Activated naive CD8-positive, alpha-beta T cell treated with anti-CD3 and anti-CD28 coated beads, Interleukin-2, amount 10 ng/mL, durations not matched to agents 7 days and 5 days (primary cell): Measurements from ENCODE around the gene DBT. TPM values are rescaled to one million over a fixed set of nuclear protein-coding genes. Genes with fewer than 3 reads are reported as not detected.
"Not testable (repeated sequence)": the region's sequence is repeated elsewhere in the genome, so short reads cannot be mapped to it uniquely, and the experiment has no call there.

ENCODE experiments used
- ATAC-seq: fragments of 150-1000 bp; cut with Tn5 transposase; one replicate; pipeline ENCODE4 v1.10.0; 2021; ENCODE audit warnings: low read depth, moderate library complexity
- POLR2A ChIA-PET: fragments of 350-600 bp; sonication (Branson Sonifier 250); formaldehyde crosslinking; loops from one replicate; lab custom pipeline; 2021; ENCODE audit warnings: antibody characterized with exemption; lab: Charles Lee
- DNase-seq: peaks from one replicate; pipeline ENCODE4 v3.0.0; 2021
- H3K27ac Mint-ChIP-seq: one replicate; pipeline ENCODE4 v1.8.0; 2022; ENCODE audit warnings: mild to moderate bottlenecking, mixed read lengths
- H3K27me3 Mint-ChIP-seq: one replicate; pipeline ENCODE4 v1.8.0; 2022; ENCODE audit warnings: mild to moderate bottlenecking, moderate library complexity, mixed read lengths
- H3K36me3 Mint-ChIP-seq: one replicate; pipeline ENCODE4 v1.8.0; 2021; ENCODE audit warnings: mild to moderate bottlenecking, mixed read lengths
- H3K4me1 Mint-ChIP-seq: one replicate; pipeline ENCODE4 v1.8.0; 2021; ENCODE audit warnings: mixed read lengths
- H3K4me3 Mint-ChIP-seq: one replicate; pipeline ENCODE4 v1.8.0; 2022; ENCODE audit warnings: mild to moderate bottlenecking, moderate library complexity, mixed read lengths
- H3K9me3 Mint-ChIP-seq: one replicate; pipeline ENCODE4 v1.8.0; 2021; ENCODE audit warnings: mixed read lengths
- total RNA-seq, 2 experiments: library from RNA; stranded (reverse); gene quantifications; one replicate each; pipeline ENCODE4 v1.2.3, GENCODE V29; 2021

Gene DBT
- total RNA-seq, 2 experiments from 2014 or later: 12.2 to 13.4 TPM

- Mint-ChIP-seq H3K4me3 (peak overlapping the region; percentile 94), H3K4me1 (peaks cover 23% of the 10 kb centered on the region), H3K27me3 (no peaks in the 10 kb centered on the region), H3K9me3 (no peaks in the 10 kb centered on the region), H3K36me3 (peaks cover 36% of the 10 kb centered on the region), H3K27ac (peak overlapping the region; percentile 96)
- DNase-seq: no peak
- POLR2A ChIA-PET: interaction anchor here (1.3 to 4.2 kb wide), 7 partner anchors 7 to 630 kb away, joined by 3 to 56 read pairs (median 5); partner anchors contain the start of genes CDC14A and DBT
- ATAC-seq: no peak
Measured at GRCh38 chr1:100266741-100267140, 17.1 kb upstream of the DBT start.

- POLR2A ChIA-PET: interaction anchor here (0.5 to 4.2 kb wide), 15 partner anchors 8 to 630 kb away, joined by 3 to 56 read pairs (median 4); partner anchors contain the start of genes AGL, CDC14A, DBT and SLC35A3
- Mint-ChIP-seq H3K4me1 (peaks cover 21% of the 10 kb centered on the region), H3K36me3 (peaks cover 32% of the 10 kb centered on the region), H3K27me3 (no peaks in the 10 kb centered on the region), H3K9me3 (no peaks in the 10 kb centered on the region), H3K27ac (peak within 1 kb of the TSS; percentile 96), H3K4me3 (peak within 1 kb of the TSS; percentile 94)
- ATAC-seq (peak; percentile 93), DNase-seq (peak; percentile 95)
Measured at GRCh38 chr1:100265931-100266740, 16.5 kb upstream of the DBT start, which contains the start of gene RTCA. RTCA (plus strand) TSS chr1:100266216; CDS start chr1:100266376, 160 bp downstream.

DNA sequence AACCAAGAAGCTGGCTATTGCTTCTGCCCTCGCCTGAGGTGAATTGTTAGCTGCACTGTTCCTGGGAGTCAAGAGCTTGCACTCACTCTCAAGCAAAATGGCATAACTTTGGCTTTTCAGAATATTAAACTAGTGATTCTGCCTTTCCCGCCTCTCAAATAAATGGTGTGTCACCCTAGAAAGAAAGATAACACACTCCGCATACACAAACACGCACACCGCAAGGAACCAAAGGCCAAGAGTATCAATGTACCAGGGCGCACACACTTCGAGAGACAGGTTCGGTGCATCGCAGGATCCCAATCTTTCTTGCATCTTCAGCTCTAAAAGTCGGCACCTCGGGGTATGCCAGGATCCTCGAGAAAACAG is 15.9 kb upstream of the DBT start:
- DNase-seq (no peak), ATAC-seq (peak; percentile 15)
- Mint-ChIP-seq H3K4me1 (peaks cover 20% of the 10 kb centered on the region), H3K27ac (peak overlapping the region; percentile 96), H3K36me3 (peaks cover 28% of the 10 kb centered on the region), H3K9me3 (no peaks in the 10 kb centered on the region), H3K27me3 (no peaks in the 10 kb centered on the region), H3K4me3 (peak overlapping the region; percentile 94)
- POLR2A ChIA-PET: interaction anchor here (0.5 to 4.2 kb wide), 13 partner anchors 8 to 416 kb away, joined by 3 to 56 read pairs (median 5); partner anchors contain the start of genes AGL, CDC14A, DBT and SLC35A3

GRCh38 chr1:100264081-100264480 is 14.4 kb upstream of the DBT start:
- peaks cover 20% of the 10 kb centered on the region for H3K36me3 Mint-ChIP-seq
- DNase-seq, H3K27me3 Mint-ChIP-seq, POLR2A ChIA-PET, H3K27ac Mint-ChIP-seq, H3K9me3 Mint-ChIP-seq, H3K4me3 Mint-ChIP-seq, ATAC-seq: not testable (repeated sequence)
- peaks cover 14% of the 10 kb centered on the region for H3K4me1 Mint-ChIP-seq

GRCh38 chr1:100261686-100262085 is 12.1 kb upstream of the DBT start:
- Mint-ChIP-seq H3K27me3 (no peaks in the 10 kb centered on the region), H3K27ac (no peak overlapping the region), H3K4me3 (no peak overlapping the region), H3K4me1 (peaks cover 4% of the 10 kb centered on the region), H3K9me3 (no peaks in the 10 kb centered on the region), H3K36me3 (peaks cover 14% of the 10 kb centered on the region)
- ATAC-seq (no peak), DNase-seq (no peak)
- POLR2A ChIA-PET: no interaction called here

GRCh38 chr1:100258427-100258826 is 8.8 kb upstream of the DBT start:
- ATAC-seq, POLR2A ChIA-PET, H3K9me3 Mint-ChIP-seq, DNase-seq, H3K27ac Mint-ChIP-seq, H3K4me3 Mint-ChIP-seq, H3K4me1 Mint-ChIP-seq, H3K36me3 Mint-ChIP-seq: not testable (repeated sequence)
- peaks cover 11% of the 10 kb centered on the region for H3K27me3 Mint-ChIP-seq

GRCh38 chr1:100256273-100256672 is 6.6 kb upstream of the DBT start:
- not testable (repeated sequence) for H3K36me3 Mint-ChIP-seq, H3K27ac Mint-ChIP-seq, H3K4me1 Mint-ChIP-seq, DNase-seq, H3K9me3 Mint-ChIP-seq, H3K4me3 Mint-ChIP-seq, ATAC-seq
- H3K27me3 Mint-ChIP-seq: peaks cover 13% of the 10 kb centered on the region
- POLR2A ChIA-PET: interaction anchor here (1.6 kb wide), 1 partner anchor 9 kb away, joined by 6 read pairs; the partner anchor contains the start of gene RTCA

DNA sequence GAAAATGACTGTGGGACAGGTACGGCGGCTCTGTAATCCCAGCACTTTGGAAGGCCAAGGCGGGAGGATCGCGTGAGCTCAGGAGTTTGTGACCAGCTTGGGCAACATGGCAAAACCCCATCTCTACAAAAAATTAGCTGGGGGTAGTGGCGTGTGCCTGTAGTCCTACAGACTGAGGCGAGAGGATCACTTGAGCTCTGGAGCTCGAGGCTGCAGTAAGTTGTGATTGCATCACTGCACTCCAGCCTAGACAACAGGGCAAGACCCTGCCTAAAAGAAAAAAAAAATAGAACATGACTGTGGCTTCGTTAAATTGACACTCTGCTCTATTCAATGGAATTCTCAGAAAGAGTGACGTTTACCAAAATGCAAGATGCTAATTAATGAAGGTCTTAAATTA is 3.9 kb upstream of the DBT start:
- DNase-seq (no peak), ATAC-seq (no peak)
- POLR2A ChIA-PET: no interaction called here
- Mint-ChIP-seq H3K4me1 (peaks cover 7% of the 10 kb centered on the region), H3K9me3 (no peaks in the 10 kb centered on the region), H3K4me3 (no peak overlapping the region), H3K27ac (no peak overlapping the region), H3K36me3 (peaks cover 1% of the 10 kb centered on the region), H3K27me3 (peaks cover 13% of the 10 kb centered on the region)

GRCh38 chr1:100252901-100253300 is 3.3 kb upstream of the DBT start:
- ATAC-seq: no peak
- no peak for DNase-seq
- Mint-ChIP-seq H3K4me3 (no peak overlapping the region), H3K9me3 (no peaks in the 10 kb centered on the region), H3K27ac (no peak overlapping the region), H3K4me1 (peaks cover 7% of the 10 kb centered on the region), H3K27me3 (peaks cover 13% of the 10 kb centered on the region), H3K36me3 (no peaks in the 10 kb centered on the region)
- POLR2A ChIA-PET: no interaction called here

DNA sequence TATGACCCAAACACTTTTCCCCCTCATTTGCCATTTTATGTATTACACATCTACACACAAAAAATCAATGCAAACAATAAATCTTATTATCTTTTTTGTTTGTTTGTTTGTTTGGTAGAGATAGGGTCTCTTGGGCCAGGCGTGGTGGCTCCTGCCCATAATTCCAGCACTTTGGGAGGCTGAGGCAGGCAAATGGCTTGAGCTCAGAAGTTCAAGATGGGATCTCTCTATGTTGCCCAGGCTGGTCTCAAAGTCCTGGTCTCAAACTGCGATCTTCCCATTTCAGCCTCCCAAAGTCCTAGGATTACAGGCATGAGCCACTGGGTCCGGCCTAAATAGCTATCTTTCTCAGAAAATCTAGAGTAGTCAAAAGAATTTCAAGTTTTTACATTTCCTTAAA is 1.2 kb upstream of the DBT start:
- ATAC-seq (no peak), DNase-seq (no peak)
- H3K4me3 Mint-ChIP-seq: no peak overlapping the region
- POLR2A ChIA-PET: interaction anchor here (3.6 kb wide), 1 partner anchor 16 kb away, joined by 56 read pairs; the partner anchor contains the start of gene RTCA
- peaks cover 13% of the 10 kb centered on the region for H3K4me1 Mint-ChIP-seq
- H3K9me3 Mint-ChIP-seq: no peaks in the 10 kb centered on the region
- no peak overlapping the region for H3K27ac Mint-ChIP-seq
- H3K36me3 Mint-ChIP-seq: peaks cover 6% of the 10 kb centered on the region
- peaks cover 11% of the 10 kb centered on the region for H3K27me3 Mint-ChIP-seq

DNA sequence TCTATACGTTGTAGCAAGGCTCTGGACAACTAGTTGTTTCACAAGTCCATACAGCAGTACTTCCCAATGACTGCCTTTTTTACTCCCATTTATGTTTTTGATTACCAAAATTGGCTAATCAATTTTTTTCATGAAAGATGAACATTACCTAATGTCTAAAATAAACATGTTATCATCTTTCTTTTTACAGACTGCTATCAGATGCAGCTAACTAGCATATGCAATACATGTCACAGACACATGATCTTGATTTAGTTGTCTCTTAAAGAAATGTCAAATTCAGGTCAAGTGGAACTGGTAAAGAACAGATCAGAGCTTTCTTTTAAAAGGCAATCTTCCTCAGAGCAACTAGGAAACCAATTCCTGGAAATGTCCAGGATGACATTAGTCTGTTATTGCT is 630 bp upstream of the DBT start:
- POLR2A ChIA-PET: interaction anchor here (0.6 to 3.6 kb wide), 9 partner anchors 11 to 400 kb away, joined by 3 to 56 read pairs (median 3); partner anchors contain the start of genes AGL, RTCA, SASS6 and TRMT13
- Mint-ChIP-seq H3K27ac (no peak overlapping the region), H3K36me3 (peaks cover 6% of the 10 kb centered on the region), H3K4me3 (no peak overlapping the region), H3K27me3 (peaks cover 10% of the 10 kb centered on the region), H3K4me1 (peaks cover 13% of the 10 kb centered on the region), H3K9me3 (no peaks in the 10 kb centered on the region)
- ATAC-seq (no peak), DNase-seq (no peak)

GRCh38 chr1:100249155-100249536 is 488 bp downstream of the DBT start:
- H3K4me3 Mint-ChIP-seq: no peak overlapping the region
- ATAC-seq: no peak
- DNase-seq: no peak
- H3K27me3 Mint-ChIP-seq: peaks cover 7% of the 10 kb centered on the region
- no peaks in the 10 kb centered on the region for H3K9me3 Mint-ChIP-seq
- POLR2A ChIA-PET: interaction anchor here (0.6 to 3.6 kb wide), 10 partner anchors 9 to 398 kb away, joined by 3 to 56 read pairs (median 3); partner anchors contain the start of genes AGL, RTCA, SASS6 and SLC35A3
- peaks cover 13% of the 10 kb centered on the region for H3K4me1 Mint-ChIP-seq
- H3K27ac Mint-ChIP-seq: no peak overlapping the region
- peaks cover 6% of the 10 kb centered on the region for H3K36me3 Mint-ChIP-seq

GRCh38 chr1:100246738-100247137 is 2.9 kb downstream of the DBT start:
- Mint-ChIP-seq H3K4me3 (no peak overlapping the region), H3K36me3 (peaks cover 6% of the 10 kb centered on the region), H3K27ac (peak overlapping the region; percentile 28), H3K27me3 (no peaks in the 10 kb centered on the region), H3K4me1 (peaks cover 13% of the 10 kb centered on the region), H3K9me3 (no peaks in the 10 kb centered on the region)
- ATAC-seq (no peak), DNase-seq (no peak)
- POLR2A ChIA-PET: no interaction called here
